GM23338 (cell line): ENCODE data around the gene CSTPP1. TPM values are rescaled to one million over a fixed set of nuclear protein-coding genes. Genes with fewer than 3 reads are reported as not detected.

Experiments used
- ATAC-seq: fragments of 200-7000 bp; cut with Tn5 transposase; 3 replicates; pipeline ENCODE4 v1.9.1; 2020
- DNase-seq: peaks from one replicate; pipeline ENCODE4 v3.0.0-alpha.2; 2015; ENCODE audit warnings: low spot score
- H2AFZ ChIP-seq: fragments of 200-600 bp; sonication (generic); 2 replicates; pipeline ENCODE4 v1.8.0; 2016; ENCODE audit warnings: antibody characterized with exemption, mild to moderate bottlenecking, moderate library complexity
- H3F3A ChIP-seq: fragments of 200-600 bp; sonication (generic); replicated peaks from 2 replicates; pipeline ENCODE4 v1.8.0; 2017; ENCODE audit warnings: antibody characterized with exemption, mixed run types, low read depth
- H3K27ac ChIP-seq: fragments of 200-600 bp; sonication (generic); 2 replicates; pipeline ENCODE4 v1.6.1; 2016; ENCODE audit warnings: low read depth
- H3K27me3 ChIP-seq: fragments of 200-600 bp; sonication (generic); 2 replicates; pipeline ENCODE4 v1.8.0; 2016; ENCODE audit warnings: mild to moderate bottlenecking, mixed run types, moderate library complexity; ENCODE audit not compliant: insufficient read depth
- H3K36me3 ChIP-seq: fragments of 200-600 bp; sonication (generic); 2 replicates; pipeline ENCODE4 v1.8.0; 2016; ENCODE audit warnings: mild to moderate bottlenecking; ENCODE audit not compliant: insufficient read depth
- H3K4me1 ChIP-seq: fragments of 200-600 bp; sonication (generic); 2 replicates; pipeline ENCODE4 v1.8.0; 2016; ENCODE audit warnings: mild to moderate bottlenecking, moderate library complexity; ENCODE audit not compliant: insufficient read depth
- H3K4me2 ChIP-seq: fragments of 200-600 bp; sonication (generic); 2 replicates; pipeline ENCODE4 v1.7.1; 2017; ENCODE audit warnings: mixed run types
- H3K4me3 ChIP-seq: fragments of 200-600 bp; sonication (generic); 2 replicates; pipeline ENCODE4 v1.6.1; 2016; ENCODE audit warnings: mixed run types
- H3K79me2 ChIP-seq: fragments of 200-600 bp; sonication (generic); replicated peaks from 2 replicates; pipeline ENCODE4 v1.8.0; 2017; ENCODE audit warnings: mild to moderate bottlenecking; ENCODE audit not compliant: insufficient read depth
- H3K9me2 ChIP-seq: fragments of 200-600 bp; sonication (generic); 2 replicates; pipeline ENCODE4 v1.8.0; 2017; ENCODE audit not compliant: insufficient read depth
- H4K20me1 ChIP-seq: fragments of 200-600 bp; sonication (generic); replicated peaks from 2 replicates; pipeline ENCODE4 v1.8.0; 2017; ENCODE audit warnings: mild to moderate bottlenecking; ENCODE audit not compliant: insufficient read depth
- H3K27ac Mint-ChIP-seq: 2 replicates; pipeline ENCODE4 v1.8.0; 2020; ENCODE audit warnings: inconsistent platforms, mild to moderate bottlenecking, moderate library complexity, mixed read lengths
- H3K27me3 Mint-ChIP-seq: 3 replicates; pipeline ENCODE4 v1.8.0; 2022; ENCODE audit warnings: low read depth, mild to moderate bottlenecking, moderate library complexity, mixed read lengths, inconsistent platforms; ENCODE audit not compliant: insufficient read depth, poor library complexity
- H3K36me3 Mint-ChIP-seq: 3 replicates; pipeline ENCODE4 v1.8.0; 2021; ENCODE audit warnings: low read depth, mild to moderate bottlenecking, inconsistent platforms, moderate library complexity, mixed read lengths
- H3K4me1 Mint-ChIP-seq: 3 replicates; pipeline ENCODE4 v1.8.0; 2020; ENCODE audit warnings: mild to moderate bottlenecking, inconsistent platforms, mixed read lengths
- H3K4me3 Mint-ChIP-seq: 3 replicates; pipeline ENCODE4 v1.8.0; 2021; ENCODE audit warnings: moderate library complexity, mild to moderate bottlenecking, inconsistent platforms, mixed read lengths
- H3K9me3 Mint-ChIP-seq: 3 replicates; pipeline ENCODE4 v1.8.0; 2020; ENCODE audit warnings: moderate library complexity, mild to moderate bottlenecking, inconsistent platforms, mixed read lengths
- CREB1 ChIP-seq: fragments of 250-450 bp; sonication (Bioruptor Pico); IDR thresholded peaks from 2 replicates; pipeline ENCODE4 v1.5.0; 2020; ENCODE audit warnings: low read depth, mild to moderate bottlenecking, moderate library complexity
- CTCF ChIP-seq, 2 experiments: fragments of 200-600 bp in 1 of 2; sonication (generic) in 1 of 2; conservative IDR thresholded peaks; 2 replicates each; pipeline versions ENCODE4 v1.5.1 to v1.6.1; 2016 to 2017; ENCODE audit warnings: antibody characterized with exemption in 2 of 2, low read depth in 2 of 2, mild to moderate bottlenecking in 2 of 2, moderate library complexity in 1 of 2
- ETS1 ChIP-seq: IDR thresholded peaks from 2 replicates; pipeline ENCODE4 v1.6.1; 2016; ENCODE audit warnings: antibody characterized with exemption
- EZH2 ChIP-seq: fragments of 200-600 bp; sonication (generic); IDR thresholded peaks from one replicate; pipeline ENCODE4 v1.8.0; 2017; ENCODE audit warnings: antibody characterized with exemption, mild to moderate bottlenecking, low read depth; ENCODE audit not compliant: unreplicated experiment
- EZH2phosphoT487 ChIP-seq: fragments of 200-600 bp; sonication (generic); IDR thresholded peaks from one replicate; pipeline ENCODE4 v1.8.1; 2018; ENCODE audit warnings: antibody characterized with exemption; ENCODE audit not compliant: unreplicated experiment
- JUNB ChIP-seq: IDR thresholded peaks from one replicate; pipeline ENCODE4 v1.6.1; 2016; ENCODE audit warnings: antibody characterized with exemption; ENCODE audit not compliant: unreplicated experiment
- NANOG ChIP-seq: IDR thresholded peaks from 2 replicates; pipeline ENCODE4 v1.6.1; 2016; ENCODE audit warnings: antibody characterized with exemption, borderline replicate concordance
- POLR2AphosphoS5 ChIP-seq: IDR thresholded peaks from 2 replicates; pipeline ENCODE4 v1.6.1; 2016; ENCODE audit warnings: antibody characterized with exemption, low read depth
- REST ChIP-seq: IDR thresholded peaks from one replicate; pipeline ENCODE4 v1.6.1; 2018; ENCODE audit warnings: antibody characterized with exemption; ENCODE audit not compliant: unreplicated experiment
- STAT1 ChIP-seq: IDR thresholded peaks from one replicate; pipeline ENCODE4 v1.6.1; 2016; ENCODE audit warnings: antibody characterized with exemption; ENCODE audit not compliant: unreplicated experiment
- ZNF114 ChIP-seq: fragments of 250-450 bp; sonication (Bioruptor Pico); IDR thresholded peaks from 2 replicates; pipeline ENCODE4 v1.5.0; 2020; ENCODE audit warnings: mild to moderate bottlenecking, moderate library complexity
- ZNF331 ChIP-seq: fragments of 250-450 bp; sonication (Bioruptor Pico); IDR thresholded peaks from 2 replicates; pipeline ENCODE4 v1.5.0; 2020; ENCODE audit warnings: low read depth, mild to moderate bottlenecking, moderate library complexity
- ZNF462 ChIP-seq: fragments of 250-450 bp; sonication (Bioruptor Pico); IDR thresholded peaks from 2 replicates; pipeline ENCODE4 v1.5.0; 2020; ENCODE audit warnings: mild to moderate bottlenecking, moderate library complexity
- polyA plus RNA-seq: library from polyadenylated mRNA; unstranded; fragments of >200 nt; fragmentation: Nextera tagmentation; extraction: Ambion mirVana; gene quantifications from 2 replicates; pipeline ENCODE4 v1.2.1, GENCODE V29; 2016
- total RNA-seq: library from RNA; depleted of rRNA; stranded (reverse); fragments of >200 nt; shearing (Covaris generic); gene quantifications from 2 replicates; pipeline ENCODE4 v1.2.3, GENCODE V29; 2014

Gene CSTPP1
- total and polyA plus RNA-seq, 2 experiments from 2014 or later: 23.5 to 42.6 TPM

- ATAC-seq (no peak), DNase-seq (no peak)
- no peaks in the 10 kb centered on the region for H3K36me3 ChIP-seq
- Mint-ChIP-seq H3K4me1 (peaks cover 18% of the 10 kb centered on the region), H3K27me3 (peaks cover 16% of the 10 kb centered on the region), H3K36me3 (peaks cover 9% of the 10 kb centered on the region; the same call in 1 of the 3 replicates), H3K9me3 (no peaks in the 10 kb centered on the region), H3K27ac (no peak overlapping the region), H3K4me3 (no peak overlapping the region)
- H3K9me2 ChIP-seq: no peaks in the 10 kb centered on the region
- H3K4me3 ChIP-seq: no peak overlapping the region
- no peak overlapping the region for H3K27ac ChIP-seq
- no peak overlapping the region for H2AFZ ChIP-seq
- H3K79me2 ChIP-seq: peaks cover 24% of the 10 kb centered on the region
- H3K27me3 ChIP-seq: no peaks in the 10 kb centered on the region
- TF ChIP-seq NANOG: no peak
- no peak for TF ChIP-seq ETS1
- no peak for TF ChIP-seq REST
- TF ChIP-seq EZH2phosphoT487: no peak
- TF ChIP-seq CREB1 (CRISPR knock-in tag): no peak
- TF ChIP-seq JUNB: no peak
- no peak for TF ChIP-seq ZNF114 (CRISPR knock-in tag)
- no peak for TF ChIP-seq EZH2
- no peak for TF ChIP-seq POLR2AphosphoS5
- no peak for TF ChIP-seq STAT1
- TF ChIP-seq ZNF331 (CRISPR knock-in tag): no peak
- TF ChIP-seq CTCF (conservative IDR thresholded peaks at IDR 0.05; ENCODE audit: low read depth in 2 of 2): no peak
- TF ChIP-seq ZNF462 (CRISPR knock-in tag): no peak
- H3F3A ChIP-seq: peaks cover 25% of the 10 kb centered on the region
- peaks cover 8% of the 10 kb centered on the region for H3K4me1 ChIP-seq
- H4K20me1 ChIP-seq: no peaks in the 10 kb centered on the region; the same call in 1 of the 2 replicates
- H3K4me2 ChIP-seq: no peak overlapping the region
Measured at GRCh38 chr11:47182380-47182779, 245.8 kb downstream of the CSTPP1 start.
